ENCODE data around the gene SOBP. TPM values are rescaled to one million over a fixed set of nuclear protein-coding genes. Genes with fewer than 3 reads are reported as not detected.
A peak's percentile ranks its signal among the peaks of the same experiment; 100 is the strongest.

Gene SOBP
- total RNA-seq, 1 donor from 2014 or later, result 6.8 TPM

DNA sequence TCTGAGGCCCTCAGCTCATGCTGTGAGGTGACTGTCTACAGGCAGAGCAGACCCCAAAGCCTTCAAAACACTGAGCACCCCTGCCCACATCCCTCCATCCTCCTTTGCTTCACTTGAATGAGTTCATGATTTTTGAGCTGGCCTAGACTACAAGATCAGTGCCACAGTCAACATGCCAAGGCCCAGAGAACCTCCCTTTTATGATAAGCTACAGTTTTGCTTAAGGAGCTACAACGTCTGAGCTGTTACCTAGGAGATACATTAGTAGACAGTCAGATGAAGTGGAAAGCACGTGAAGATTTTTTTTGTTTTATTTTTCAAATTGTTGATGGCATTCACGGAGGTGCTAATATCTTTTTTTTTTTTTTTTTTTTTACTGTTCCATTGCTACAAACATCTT, 139.0 kb downstream of the SOBP start:
- intact Hi-C loops (cut with DNase I), result no loop called here
- no peak overlapping the region for H3K4me3 ChIP-seq
- no peaks in the 10 kb centered on the region for H3K36me3 ChIP-seq
- no peak overlapping the region for H3K27ac ChIP-seq
- H3K9me3 ChIP-seq, result no peaks in the 10 kb centered on the region
- ATAC-seq (no peak), DNase-seq (no peak)
- H3K4me1 ChIP-seq, result peaks cover 4% of the 10 kb centered on the region
- H3K27me3 ChIP-seq, result peaks cover 10% of the 10 kb centered on the region
- TF ChIP-seq, protein P1, sequence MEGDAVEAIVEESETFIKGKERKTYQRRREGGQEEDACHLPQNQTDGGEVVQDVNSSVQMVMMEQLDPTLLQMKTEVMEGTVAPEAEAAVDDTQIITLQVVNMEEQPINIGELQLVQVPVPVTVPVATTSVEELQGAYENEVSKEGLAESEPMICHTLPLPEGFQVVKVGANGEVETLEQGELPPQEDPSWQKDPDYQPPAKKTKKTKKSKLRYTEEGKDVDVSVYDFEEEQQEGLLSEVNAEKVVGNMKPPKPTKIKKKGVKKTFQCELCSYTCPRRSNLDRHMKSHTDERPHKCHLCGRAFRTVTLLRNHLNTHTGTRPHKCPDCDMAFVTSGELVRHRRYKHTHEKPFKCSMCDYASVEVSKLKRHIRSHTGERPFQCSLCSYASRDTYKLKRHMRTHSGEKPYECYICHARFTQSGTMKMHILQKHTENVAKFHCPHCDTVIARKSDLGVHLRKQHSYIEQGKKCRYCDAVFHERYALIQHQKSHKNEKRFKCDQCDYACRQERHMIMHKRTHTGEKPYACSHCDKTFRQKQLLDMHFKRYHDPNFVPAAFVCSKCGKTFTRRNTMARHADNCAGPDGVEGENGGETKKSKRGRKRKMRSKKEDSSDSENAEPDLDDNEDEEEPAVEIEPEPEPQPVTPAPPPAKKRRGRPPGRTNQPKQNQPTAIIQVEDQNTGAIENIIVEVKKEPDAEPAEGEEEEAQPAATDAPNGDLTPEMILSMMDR (IDR thresholded peaks at IDR 0.05), result no peak

GRCh38 chr6:107629548-107630129, 139.7 kb downstream of the SOBP start:
- no peak for DNase-seq

GRCh38 chr6:107630348-107630977, 140.5 kb downstream of the SOBP start:
- H3K4me1 ChIP-seq, result no peaks in the 10 kb centered on the region
- H3K36me3 ChIP-seq, result no peaks in the 10 kb centered on the region
- H3K9me3 ChIP-seq, result no peaks in the 10 kb centered on the region
- no peak overlapping the region for H3K4me3 ChIP-seq
- H3K27ac ChIP-seq, result no peak overlapping the region
- TF ChIP-seq, protein P1 (IDR thresholded peaks at IDR 0.05), result no peak
- peaks cover 10% of the 10 kb centered on the region for H3K27me3 ChIP-seq
- DNase-seq (no peak), ATAC-seq (no peak)
- intact Hi-C loops (cut with DNase I), result no loop called here

More at GRCh38 chr6:107629548-107630129, 139.7 kb downstream of the SOBP start:
- ATAC-seq, result no peak
- H3K27ac ChIP-seq, result no peak overlapping the region
- peaks cover 10% of the 10 kb centered on the region for H3K27me3 ChIP-seq
- TF ChIP-seq, protein P1 (IDR thresholded peaks at IDR 0.05), result no peak
- H3K4me1 ChIP-seq, result no peaks in the 10 kb centered on the region
- no peak overlapping the region for H3K4me3 ChIP-seq
- intact Hi-C loops (cut with DNase I), result no loop called here
- H3K9me3 ChIP-seq, result no peaks in the 10 kb centered on the region
- no peaks in the 10 kb centered on the region for H3K36me3 ChIP-seq

GRCh38 chr6:107632381-107633136, 142.6 kb downstream of the SOBP start:
- Histone ChIP-seq H3K4me3 (no peak overlapping the region), H3K4me1 (no peaks in the 10 kb centered on the region), H3K9me3 (no peaks in the 10 kb centered on the region), H3K36me3 (no peaks in the 10 kb centered on the region), H3K27me3 (peaks cover 10% of the 10 kb centered on the region), H3K27ac (no peak overlapping the region)
- TF ChIP-seq, protein P1 (IDR thresholded peaks at IDR 0.05), result no peak
- intact Hi-C loops (cut with DNase I), result no loop called here
- ATAC-seq (no peak), DNase-seq (no peak)

DNA sequence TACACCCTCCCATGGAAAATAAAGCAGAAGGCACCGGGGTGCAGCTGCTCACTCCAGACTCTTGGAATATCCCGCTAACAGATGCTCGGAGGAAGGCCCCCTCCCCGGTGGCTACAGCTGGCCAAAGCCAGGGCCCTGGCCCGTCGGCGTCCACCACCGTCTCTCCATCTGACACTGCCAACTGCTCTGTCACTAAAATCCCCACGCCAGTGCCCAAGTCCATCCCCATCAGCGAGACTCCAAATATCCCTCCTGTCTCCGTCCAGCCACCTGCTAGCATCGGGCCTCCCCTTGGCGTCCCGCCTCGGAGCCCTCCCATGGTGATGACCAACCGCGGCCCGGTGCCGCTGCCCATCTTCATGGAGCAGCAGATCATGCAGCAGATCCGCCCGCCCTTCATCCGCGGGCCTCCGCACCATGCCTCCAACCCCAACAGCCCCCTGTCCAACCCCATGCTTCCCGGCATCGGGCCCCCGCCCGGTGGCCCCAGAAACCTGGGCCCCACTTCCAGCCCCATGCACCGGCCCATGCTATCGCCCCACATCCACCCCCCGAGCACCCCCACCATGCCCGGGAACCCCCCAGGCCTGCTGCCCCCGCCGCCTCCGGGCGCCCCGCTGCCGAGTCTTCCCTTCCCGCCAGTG, 143.9 kb downstream of the SOBP start:
- ATAC-seq (peak; percentile 28), DNase-seq (no peak)
- Histone ChIP-seq H3K4me3 (no peak overlapping the region), H3K27me3 (peaks cover 10% of the 10 kb centered on the region), H3K9me3 (no peaks in the 10 kb centered on the region), H3K4me1 (no peaks in the 10 kb centered on the region), H3K27ac (no peak overlapping the region), H3K36me3 (no peaks in the 10 kb centered on the region)
- TF ChIP-seq, protein P1 (IDR thresholded peaks at IDR 0.05), result no peak
- intact Hi-C loops (cut with DNase I), result no loop called here
